COLO829 (cell line): ENCODE data around the gene SNRPD3.
"Not testable (repeated sequence)": the region's sequence is repeated elsewhere in the genome, so short reads cannot be mapped to it uniquely, and the experiment has no call there.

Experiments used
- DNase-seq: peaks from one replicate; pipeline ENCODE4 v3.0.0; 2012; ENCODE audit warnings: low spot score

The SNRPD3 gene

GRCh38 chr22:24621244-24621643 is 65.4 kb downstream of the SNRPD3 start:
- DNase-seq: not testable (repeated sequence)

DNA sequence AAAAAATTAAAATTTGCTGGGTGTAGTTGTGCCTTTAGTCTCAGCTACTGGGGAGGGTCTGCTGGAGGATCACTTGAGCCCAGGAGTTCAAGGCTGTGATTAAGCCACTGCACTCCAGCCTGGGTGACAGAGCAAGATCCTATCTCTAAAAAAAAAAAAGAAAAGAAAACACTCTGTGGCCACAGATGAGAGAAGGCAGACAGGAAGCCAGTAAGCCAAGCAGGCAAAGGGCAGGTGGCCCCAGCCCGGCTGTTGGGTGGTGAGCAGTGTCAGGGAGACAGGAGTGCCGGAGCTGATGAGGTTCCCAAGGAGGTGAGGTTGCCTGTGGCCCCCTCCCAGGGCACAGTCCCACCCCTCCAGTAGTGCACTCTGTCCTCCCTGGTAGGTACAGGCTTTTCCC is 66.8 kb downstream of the SNRPD3 start:
- DNase-seq: not testable (repeated sequence)
